AG09309 (cell line): Measurements from ENCODE around the gene NXF3.
"Not testable (repeated sequence)": the region's sequence is repeated elsewhere in the genome, so short reads cannot be mapped to it uniquely, and the experiment has no call there.

Experiments used
- DNase-seq: peaks from one replicate; pipeline ENCODE4 v3.0.0-alpha.2; 2010; ENCODE audit warnings: low read depth
- H3K4me3 ChIP-seq: 2 replicates; pipeline ENCODE4 v1.5.1; 2011; ENCODE audit warnings: mild to moderate bottlenecking, low read depth, low read length, moderate library complexity; ENCODE audit not compliant: control insufficient read depth
- CTCF ChIP-seq: IDR thresholded peaks from 2 replicates; pipeline ENCODE4 v1.5.1; 2011; ENCODE audit warnings: mild to moderate bottlenecking, low read depth, low read length, inconsistent platforms; ENCODE audit not compliant: insufficient read depth, control insufficient read depth; ENCODE audit errors: missing control alignments

Gene NXF3

GRCh38 chrX:103092942-103093341 is at the start of gene NXF3:
Gene NXF3, minus strand, starts transcription at chrX:103093143. Its CDS starts 120 bp downstream, at chrX:103093023.
- no peak within 1 kb of the TSS for H3K4me3 ChIP-seq
- DNase-seq = no peak
- TF ChIP-seq CTCF = no peak

GRCh38 chrX:103136528-103136927 is 43.6 kb upstream of the NXF3 start:
- not testable (repeated sequence) for H3K4me3 ChIP-seq, DNase-seq

- no peak for TF ChIP-seq CTCF
- H3K4me3 ChIP-seq = no peak overlapping the region
- DNase-seq = no peak
Observed at GRCh38 chrX:103124284-103124683, 31.3 kb upstream of the NXF3 start.

GRCh38 chrX:103120748-103121147 is 27.8 kb upstream of the NXF3 start:
- no peak for TF ChIP-seq CTCF
- no peak overlapping the region for H3K4me3 ChIP-seq
- DNase-seq = no peak

- not testable (repeated sequence) for DNase-seq, H3K4me3 ChIP-seq
Observed at GRCh38 chrX:103116970-103117369, 24.0 kb upstream of the NXF3 start.

- H3K4me3 ChIP-seq, DNase-seq: not testable (repeated sequence)
Observed at GRCh38 chrX:103109497-103109896, 16.6 kb upstream of the NXF3 start.

- TF ChIP-seq CTCF = no peak
- no peak overlapping the region for H3K4me3 ChIP-seq
- peak; percentile 4 for DNase-seq
Observed at GRCh38 chrX:103107836-103108235, 14.9 kb upstream of the NXF3 start.

- H3K4me3 ChIP-seq, DNase-seq: not testable (repeated sequence)
Observed at GRCh38 chrX:103107227-103107737, 14.3 kb upstream of the NXF3 start.

- DNase-seq, H3K4me3 ChIP-seq: not testable (repeated sequence)
Observed at GRCh38 chrX:103104370-103104769, 11.4 kb upstream of the NXF3 start.

GRCh38 chrX:103103866-103104265 is 10.9 kb upstream of the NXF3 start:
- DNase-seq, H3K4me3 ChIP-seq: not testable (repeated sequence)
